IMR-90 (cell line): Measurements from ENCODE around the gene TEKT5. TPM values are rescaled to one million over a fixed set of nuclear protein-coding genes. Genes with fewer than 3 reads are reported as not detected.

Experiments
- ATAC-seq: fragments of 200-7000 bp; cut with Tn5 transposase; 2 replicates; pipeline ENCODE4 v1.9.1; 2020; ENCODE audit warnings: low read depth, mild to moderate bottlenecking, moderate library complexity
- BruUV-seq: library from RNA; stranded (reverse); fragments of 400-500 nt; replicated peaks from 2 replicates; lab custom pipeline; 2021; lab: Mats Ljungman, UMichigan
- CTCF ChIA-PET: fragments of 300-600 bp; formaldehyde crosslinking; extraction: SDS; loops from one replicate; lab custom pipeline; 2021; ENCODE audit warnings: antibody characterized with exemption; lab: Yijun Ruan, JAX
- POLR2A ChIA-PET: fragments of 300-600 bp; sonication (Branson Sonifier 250); formaldehyde crosslinking; loops from one replicate; lab custom pipeline; 2022; ENCODE audit warnings: antibody characterized with exemption; ENCODE audit not compliant: unreplicated experiment; lab: Charles Lee
- DNase-seq: peaks from one replicate; pipeline ENCODE4 v3.0.0; 2013
- H2AFZ ChIP-seq: replicated peaks from 2 replicates; pipeline ENCODE3; 2013; ENCODE audit warnings: low read length, mild to moderate bottlenecking; ENCODE audit not compliant: poor library complexity
- H2AK5ac ChIP-seq: 2 replicates; pipeline ENCODE4 v1.6.1; 2013; ENCODE audit warnings: low read depth, low read length, inconsistent platforms
- H2AK9ac ChIP-seq: replicated peaks from 2 replicates; pipeline ENCODE3; 2013; ENCODE audit warnings: mild to moderate bottlenecking, low read depth, low read length, moderate library complexity; ENCODE audit not compliant: poor library complexity
- H2BK120ac ChIP-seq: 2 replicates; pipeline ENCODE4 v1.6.1; 2013; ENCODE audit warnings: low read depth, low read length, inconsistent platforms
- H2BK15ac ChIP-seq: 3 replicates; pipeline ENCODE4 v1.6.1; 2013; ENCODE audit warnings: low read depth, low read length, inconsistent platforms
- H2BK20ac ChIP-seq: 2 replicates; pipeline ENCODE4 v1.6.1; 2013; ENCODE audit warnings: low read depth, mild to moderate bottlenecking, inconsistent platforms, low read length, moderate library complexity
- H2BK5ac ChIP-seq: 2 replicates; pipeline ENCODE4 v1.6.1; 2013; ENCODE audit warnings: mild to moderate bottlenecking, low read depth, low read length, inconsistent platforms; ENCODE audit not compliant: poor library complexity, severe bottlenecking
- H3K14ac ChIP-seq: replicated peaks from 2 replicates; pipeline ENCODE4 v1.6.1; 2013; ENCODE audit warnings: low read depth, low read length, inconsistent platforms
- H3K18ac ChIP-seq: 2 replicates; pipeline ENCODE4 v1.6.1; 2013; ENCODE audit warnings: low read depth, low read length, control low read depth
- H3K23ac ChIP-seq: 2 replicates; pipeline ENCODE4 v1.6.1; 2013; ENCODE audit warnings: low read depth, low read length, inconsistent platforms
- H3K27ac ChIP-seq: 2 replicates; pipeline ENCODE4 v1.5.1; 2013; ENCODE audit warnings: mild to moderate bottlenecking, control low read depth, low read length; ENCODE audit not compliant: insufficient read depth
- H3K27me3 ChIP-seq: 2 replicates; pipeline ENCODE4 v1.6.1; 2013; ENCODE audit warnings: low read length; ENCODE audit not compliant: control insufficient read depth, insufficient read depth
- H3K36me3 ChIP-seq: 2 replicates; pipeline ENCODE4 v1.6.1; 2013; ENCODE audit warnings: low read length, mixed read lengths; ENCODE audit not compliant: control insufficient read depth, insufficient read depth
- H3K4ac ChIP-seq: 2 replicates; pipeline ENCODE4 v1.6.1; 2013; ENCODE audit warnings: low read depth, low read length, inconsistent platforms
- H3K4me1 ChIP-seq: 2 replicates; pipeline ENCODE4 v1.6.1; 2013; ENCODE audit warnings: low read length, mixed read lengths; ENCODE audit not compliant: control insufficient read depth, insufficient read depth
- H3K4me2 ChIP-seq: 2 replicates; pipeline ENCODE4 v1.6.1; 2013; ENCODE audit warnings: low read depth, mild to moderate bottlenecking, control low read depth, low read length, moderate library complexity
- H3K4me3 ChIP-seq: 2 replicates; pipeline ENCODE4 v1.5.1; 2013; ENCODE audit warnings: low read depth, mild to moderate bottlenecking, control low read depth, low read length, moderate library complexity; ENCODE audit not compliant: insufficient read depth
- H3K56ac ChIP-seq: 2 replicates; pipeline ENCODE4 v1.6.1; 2013; ENCODE audit warnings: low read length, inconsistent platforms; ENCODE audit not compliant: insufficient read depth; ENCODE audit errors: extremely low read depth
- H3K79me1 ChIP-seq, 2 experiments: 2 replicates each; pipeline ENCODE4 v1.6.1; 2013; ENCODE audit warnings: low read length in 2 of 2, inconsistent platforms in 1 of 2, low read depth in 1 of 2
- H3K9ac ChIP-seq: 2 replicates; pipeline ENCODE4 v1.6.1; 2013; ENCODE audit warnings: low read depth, low read length, control low read depth
- H3K9me1 ChIP-seq: 2 replicates; pipeline ENCODE4 v1.6.1; 2013; ENCODE audit warnings: low read length, inconsistent platforms; ENCODE audit not compliant: insufficient read depth
- H3K9me3 ChIP-seq: 2 replicates; pipeline ENCODE4 v1.6.1; 2013; ENCODE audit warnings: low read length; ENCODE audit not compliant: control insufficient read depth, insufficient read depth
- H4K20me1 ChIP-seq: 2 replicates; pipeline ENCODE4 v1.6.1; 2013; ENCODE audit warnings: low read length, inconsistent platforms; ENCODE audit not compliant: insufficient read depth
- H4K5ac ChIP-seq: 2 replicates; pipeline ENCODE4 v1.6.1; 2013; ENCODE audit warnings: mild to moderate bottlenecking, low read depth, low read length, control low read depth
- H4K8ac ChIP-seq, 2 experiments: 2 replicates each; pipeline ENCODE4 v1.6.1; 2013; ENCODE audit warnings: low read depth in 2 of 2, low read length in 2 of 2, control low read depth in 1 of 2, inconsistent platforms in 1 of 2
- H4K91ac ChIP-seq: 2 replicates; pipeline ENCODE4 v1.6.1; 2013; ENCODE audit warnings: low read depth, low read length, inconsistent platforms; ENCODE audit not compliant: insufficient read depth
- BHLHE40 ChIP-seq: fragments of 150-350 bp; IDR thresholded peaks from 2 replicates; pipeline ENCODE4 v1.6.1; 2016; ENCODE audit warnings: mild to moderate bottlenecking, low read depth, low read length
- CEBPB ChIP-seq: IDR thresholded peaks from 2 replicates; pipeline ENCODE4 v1.6.1; 2012; ENCODE audit warnings: low read depth, low read length, improper control_type of control experiment
- MAZ ChIP-seq: IDR thresholded peaks from 2 replicates; pipeline ENCODE4 v1.6.1; 2012; ENCODE audit warnings: low read depth, mild to moderate bottlenecking, low read length, improper control_type of control experiment, moderate library complexity, borderline replicate concordance
- POLR2A ChIP-seq: IDR thresholded peaks from 2 replicates; pipeline ENCODE4 v1.6.1; 2012; ENCODE audit warnings: mild to moderate bottlenecking, low read depth, low read length
- RAD21 ChIP-seq: IDR thresholded peaks from 2 replicates; pipeline ENCODE4 v1.6.1; 2012; ENCODE audit warnings: low read length, improper control_type of control experiment
- RCOR1 ChIP-seq: IDR thresholded peaks from 2 replicates; pipeline ENCODE4 v1.6.1; 2012; ENCODE audit warnings: mild to moderate bottlenecking, low read length, improper control_type of control experiment; ENCODE audit not compliant: insufficient replicate concordance
- RFX5 ChIP-seq: IDR thresholded peaks from 2 replicates; pipeline ENCODE4 v1.8.0; 2012; ENCODE audit warnings: low read depth, mild to moderate bottlenecking, low read length, moderate library complexity
- SMC3 ChIP-seq: fragments of 150-350 bp; IDR thresholded peaks from 2 replicates; pipeline ENCODE4 v1.6.1; 2016; ENCODE audit warnings: low read depth, mild to moderate bottlenecking, antibody characterized with exemption, low read length, moderate library complexity
- WGBS, 2 experiments: methylation state at CpG; one replicate each; pipeline versions ENCODE4 v1.1.5 to v1.1.7; 2013; ENCODE audit warnings: missing lambda C conversion rate in 2 of 2; ENCODE audit not compliant: insufficient read length in 1 of 2; ENCODE audit errors: extremely low coverage in 2 of 2; 5-methylcytosine and 5-hydroxymethylcytosine counted together
- dilution Hi-C: fragments of 300-500 bp; cut with HindIII; formaldehyde crosslinking; loops from one replicate; pipeline ENCODE4 v1.14.3; 2018; ENCODE audit warnings: low sequenced_read_pairs; ENCODE audit not compliant: unreplicated experiment
- in situ Hi-C: fragments of 300-500 bp; cut with MboI; formaldehyde crosslinking; loops from 3 replicates; pipeline ENCODE4 v1.14.3; 2019; ENCODE audit warnings: low sequenced_read_pairs, inconsistent platforms, mixed read lengths
- intact Hi-C: fragments of 100-400 bp; cut with micrococcal nuclease; formaldehyde crosslinking; loops from 2 replicates; pipeline ENCODE4 v1.10.0; 2022
- polyA plus RNA-seq, 3 experiments: library from polyadenylated mRNA; depleted of rRNA; stranded (reverse); fragments of >200 nt; gene quantifications; 2 replicates each; pipeline ENCODE4 v1.2.3, GENCODE V29; 2012; ENCODE audit warnings: low replicate concordance in 1 of 3
- total RNA-seq: library from RNA; depleted of rRNA; stranded (reverse); fragments of >200 nt; gene quantifications from 2 replicates; pipeline ENCODE4 v1.2.3, GENCODE V29; 2012
- TF ChIP-seq, protein P1 (sequence below): conservative IDR thresholded peaks from 2 replicates; pipeline ENCODE4 v1.5.1; 2012; ENCODE audit warnings: mild to moderate bottlenecking, low read depth, low read length, improper control_type of control experiment

TEKT5 gene
- total and polyA plus RNA-seq, 2 of the 4 experiments (the other 2 are of a cell fraction): 0.17 TPM; not detected in 1

DNA sequence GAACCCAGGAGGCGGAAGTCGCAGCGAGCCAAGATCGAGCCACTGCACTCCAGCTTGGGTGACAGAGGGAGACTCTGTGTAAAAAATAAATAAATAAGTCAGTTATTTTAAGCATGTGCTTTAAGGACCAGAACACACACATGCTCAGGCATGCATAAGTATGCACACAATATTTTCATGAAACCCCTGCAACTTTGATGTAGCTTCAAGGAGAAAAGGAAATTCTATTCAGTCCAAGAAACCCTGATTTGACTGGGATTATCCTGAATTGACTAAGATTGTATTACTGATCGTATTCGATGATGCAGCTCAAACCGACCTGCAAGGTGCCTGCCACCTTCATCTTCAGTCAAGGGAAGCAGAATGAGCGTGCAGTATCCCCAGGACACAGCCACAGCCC is 841 bp downstream of the TEKT5 start:
- WGBS, 2 experiments: 82% methylated on average over 3 of the region's 8 CpGs; no CpG with 5 or more reads in 1 of the 2 experiments
- Histone ChIP-seq H3K36me3 (no peaks in the 10 kb centered on the region), H2BK15ac (no peak overlapping the region), H3K4me1 (no peaks in the 10 kb centered on the region), H3K27me3 (no peaks in the 10 kb centered on the region), H2BK20ac (no peak overlapping the region), H3K79me1 (no peaks in the 10 kb centered on the region), H3K18ac (no peak overlapping the region), H2BK5ac (no peak overlapping the region), H3K9me1 (no peaks in the 10 kb centered on the region), H3K4ac (no peak overlapping the region), H2AFZ (no peak overlapping the region), H3K9me3 (no peaks in the 10 kb centered on the region), H4K91ac (no peak overlapping the region), H2BK120ac (no peak overlapping the region), H2AK9ac (no peak overlapping the region), H3K56ac (no peak overlapping the region), H3K27ac (no peak overlapping the region), H3K4me3 (no peak overlapping the region), H3K14ac (no peak overlapping the region), H4K20me1 (no peaks in the 10 kb centered on the region), H3K9ac (no peak overlapping the region), H3K4me2 (no peak overlapping the region), H3K23ac (no peak overlapping the region), H4K8ac (no peak overlapping the region), H2AK5ac (no peak overlapping the region), H4K5ac (no peak overlapping the region)
- intact Hi-C loops: no loop called here
- TF ChIP-seq RAD21: no peak
- no peak for TF ChIP-seq MAZ
- no peak for TF ChIP-seq RFX5
- no peak for TF ChIP-seq SMC3
- TF ChIP-seq, protein P1, sequence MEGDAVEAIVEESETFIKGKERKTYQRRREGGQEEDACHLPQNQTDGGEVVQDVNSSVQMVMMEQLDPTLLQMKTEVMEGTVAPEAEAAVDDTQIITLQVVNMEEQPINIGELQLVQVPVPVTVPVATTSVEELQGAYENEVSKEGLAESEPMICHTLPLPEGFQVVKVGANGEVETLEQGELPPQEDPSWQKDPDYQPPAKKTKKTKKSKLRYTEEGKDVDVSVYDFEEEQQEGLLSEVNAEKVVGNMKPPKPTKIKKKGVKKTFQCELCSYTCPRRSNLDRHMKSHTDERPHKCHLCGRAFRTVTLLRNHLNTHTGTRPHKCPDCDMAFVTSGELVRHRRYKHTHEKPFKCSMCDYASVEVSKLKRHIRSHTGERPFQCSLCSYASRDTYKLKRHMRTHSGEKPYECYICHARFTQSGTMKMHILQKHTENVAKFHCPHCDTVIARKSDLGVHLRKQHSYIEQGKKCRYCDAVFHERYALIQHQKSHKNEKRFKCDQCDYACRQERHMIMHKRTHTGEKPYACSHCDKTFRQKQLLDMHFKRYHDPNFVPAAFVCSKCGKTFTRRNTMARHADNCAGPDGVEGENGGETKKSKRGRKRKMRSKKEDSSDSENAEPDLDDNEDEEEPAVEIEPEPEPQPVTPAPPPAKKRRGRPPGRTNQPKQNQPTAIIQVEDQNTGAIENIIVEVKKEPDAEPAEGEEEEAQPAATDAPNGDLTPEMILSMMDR: no peak
- TF ChIP-seq POLR2A: no peak
- TF ChIP-seq CEBPB: no peak
- TF ChIP-seq BHLHE40: no peak
- no peak for TF ChIP-seq RCOR1
- DNase-seq (no peak), ATAC-seq (no peak)
- POLR2A ChIA-PET: no interaction called here
- in situ Hi-C loops: no loop called here
- CTCF ChIA-PET: no interaction called here
- BruUV-seq: no TSS peak
- dilution Hi-C loops: no loop called here
